IPS-NIHi11 (cell line): Measurements from ENCODE around the gene CHFR.
"Not testable (repeated sequence)": the region's sequence is repeated elsewhere in the genome, so short reads cannot be mapped to it uniquely, and the experiment has no call there.

Source experiments
- DNase-seq: peaks from one replicate; pipeline ENCODE4 v3.0.0; 2012; ENCODE audit warnings: mixed read lengths, low spot score

The CHFR gene

GRCh38 chr12:132807295-132808092, 79.9 kb downstream of the CHFR start:
- DNase-seq = peak; percentile 85

- DNase-seq = no peak
Observed at GRCh38 chr12:132806857-132807256, 80.5 kb downstream of the CHFR start.

- peak; percentile 72 for DNase-seq
Observed at GRCh38 chr12:132804426-132804861, 83.0 kb downstream of the CHFR start.

- DNase-seq = no peak
Observed at GRCh38 chr12:132803888-132804287, 83.5 kb downstream of the CHFR start.

GRCh38 chr12:132803125-132803524, 84.3 kb downstream of the CHFR start:
- no peak for DNase-seq

- no peak for DNase-seq
Observed at GRCh38 chr12:132801741-132802140, 85.7 kb downstream of the CHFR start.

- no peak for DNase-seq
Observed at GRCh38 chr12:132798836-132799235, 88.6 kb downstream of the CHFR start.

- DNase-seq = no peak
Observed at GRCh38 chr12:132797820-132798570, 89.4 kb downstream of the CHFR start.

GRCh38 chr12:132795847-132796246, 91.6 kb downstream of the CHFR start:
- DNase-seq = no peak

- DNase-seq = not testable (repeated sequence)
Observed at GRCh38 chr12:132791940-132792339, 95.5 kb downstream of the CHFR start.

- no peak for DNase-seq
Observed at GRCh38 chr12:132789099-132789471, 98.3 kb downstream of the CHFR start.

- peak; percentile 91 for DNase-seq
Observed at GRCh38 chr12:132788375-132789098, 98.9 kb downstream of the CHFR start.

- DNase-seq = no peak
Observed at GRCh38 chr12:132787877-132788276, 99.5 kb downstream of the CHFR start.

- DNase-seq = no peak
Observed at GRCh38 chr12:132786192-132786591, 101.2 kb downstream of the CHFR start.

GRCh38 chr12:132784580-132784979, 102.8 kb downstream of the CHFR start:
- DNase-seq = no peak

GRCh38 chr12:132783917-132784531, 103.4 kb downstream of the CHFR start:
- no peak for DNase-seq
